GM12874 (cell line): ENCODE results near the gene GPR34.

Experiments
- CTCF ChIP-seq: IDR thresholded peaks from 2 replicates; pipeline ENCODE4 v1.5.1; 2011; ENCODE audit warnings: low read depth, mild to moderate bottlenecking, control low read depth, low read length, moderate library complexity; ENCODE audit not compliant: insufficient read depth

GPR34 gene

GRCh38 chrX:41695426-41695825 lies 6.7 kb downstream of the GPR34 start:
- no peak for TF ChIP-seq CTCF

- no peak for TF ChIP-seq CTCF
These were observed 14.8 kb downstream of the GPR34 start for GRCh38 chrX:41703574-41704029.

GRCh38 chrX:41705042-41705441 lies 16.3 kb downstream of the GPR34 start:
- no peak for TF ChIP-seq CTCF

- no peak for TF ChIP-seq CTCF
These were observed 17.1 kb downstream of the GPR34 start for GRCh38 chrX:41705680-41706374.

- no peak for TF ChIP-seq CTCF
These were observed 18.4 kb downstream of the GPR34 start for GRCh38 chrX:41707218-41707617.

- TF ChIP-seq CTCF = no peak
These were observed 19.7 kb downstream of the GPR34 start for GRCh38 chrX:41708486-41708885.

- no peak for TF ChIP-seq CTCF
These were observed 22.4 kb downstream of the GPR34 start for GRCh38 chrX:41711021-41711667.
